Anterior cingulate cortex (tissue), 58 donors: ENCODE data around the gene PRR15.
A peak's percentile ranks its signal among the peaks of the same experiment; 100 is the strongest.

ENCODE experiments used
- DNase-seq, 58 donors: peaks; one replicate each; lab custom pipeline; 2025; lab: John Stamatoyannopoulos, UW

The PRR15 gene

DNA sequence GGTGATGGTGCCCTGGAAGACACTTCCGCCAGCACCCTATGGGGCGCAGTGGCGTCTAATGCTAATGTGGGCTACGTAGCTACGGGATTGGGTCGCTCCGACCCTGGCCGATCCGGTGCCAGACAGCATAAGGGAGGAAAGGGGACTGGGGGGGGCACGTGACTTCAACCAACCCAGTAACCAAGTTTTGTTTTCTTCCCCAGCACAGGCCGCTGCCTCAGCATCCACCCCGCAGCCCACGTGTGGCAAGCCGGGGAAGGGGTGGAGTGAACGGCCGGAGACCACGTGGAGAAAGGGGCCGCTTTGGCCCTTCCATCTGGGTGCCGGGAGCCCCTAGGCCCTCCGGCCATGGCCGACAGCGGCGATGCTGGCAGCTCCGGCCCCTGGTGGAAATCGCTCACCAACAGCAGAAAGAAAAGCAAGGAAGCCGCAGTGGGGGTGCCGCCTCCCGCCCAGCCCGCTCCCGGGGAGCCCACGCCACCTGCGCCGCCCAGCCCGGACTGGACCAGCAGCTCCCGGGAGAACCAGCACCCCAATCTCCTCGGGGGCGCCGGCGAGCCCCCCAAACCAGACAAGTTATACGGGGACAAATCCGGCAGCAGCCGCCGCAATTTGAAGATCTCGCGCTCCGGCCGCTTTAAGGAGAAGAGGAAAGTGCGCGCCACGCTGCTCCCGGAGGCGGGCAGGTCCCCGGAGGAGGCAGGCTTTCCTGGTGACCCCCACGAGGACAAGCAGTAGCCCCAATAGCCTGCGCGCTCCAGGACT lies 2.5 kb downstream of the PRR15 start:
- peak in 10 of 58 donors; percentile 7 to 49 (median 20) for DNase-seq

DNA sequence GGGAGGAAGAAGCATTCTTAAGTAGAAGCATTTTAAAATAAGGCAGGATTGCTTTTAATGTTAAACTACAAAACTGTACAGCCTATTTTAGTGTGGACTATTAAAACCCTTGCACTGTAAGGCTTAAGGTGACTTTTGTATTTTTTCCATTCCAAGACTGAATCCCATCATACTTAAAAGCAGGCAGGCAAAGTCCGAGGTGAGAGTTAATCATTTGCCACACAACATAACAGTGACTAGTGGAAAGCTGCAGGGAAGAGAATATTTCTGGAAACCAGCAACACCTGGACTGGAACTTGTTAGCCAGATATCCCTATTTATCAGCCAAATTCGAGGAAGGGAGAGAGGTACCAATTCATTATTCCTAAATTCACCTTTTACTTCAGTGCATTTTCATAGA lies 3.5 kb downstream of the PRR15 start:
- no peak for DNase-seq

DNA sequence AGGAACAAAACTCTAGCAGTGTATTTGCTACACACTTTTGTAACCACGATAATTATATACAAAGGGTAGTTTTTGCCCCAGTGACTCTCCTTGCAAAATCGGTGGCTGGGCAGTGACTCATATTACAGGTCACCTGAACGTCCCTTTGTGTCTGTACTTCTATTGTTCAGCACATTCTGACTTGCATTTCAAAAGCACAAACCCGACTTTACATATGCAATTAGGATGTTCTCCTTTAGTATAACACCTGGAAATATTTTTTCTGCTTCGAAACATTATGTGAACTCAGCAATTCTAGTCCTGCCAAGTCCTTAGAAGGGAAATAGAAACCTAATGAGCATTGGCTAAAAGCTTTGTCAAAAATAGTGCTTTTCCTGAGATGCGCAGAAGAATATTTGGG lies 6.0 kb downstream of the PRR15 start:
- DNase-seq, result no peak

DNA sequence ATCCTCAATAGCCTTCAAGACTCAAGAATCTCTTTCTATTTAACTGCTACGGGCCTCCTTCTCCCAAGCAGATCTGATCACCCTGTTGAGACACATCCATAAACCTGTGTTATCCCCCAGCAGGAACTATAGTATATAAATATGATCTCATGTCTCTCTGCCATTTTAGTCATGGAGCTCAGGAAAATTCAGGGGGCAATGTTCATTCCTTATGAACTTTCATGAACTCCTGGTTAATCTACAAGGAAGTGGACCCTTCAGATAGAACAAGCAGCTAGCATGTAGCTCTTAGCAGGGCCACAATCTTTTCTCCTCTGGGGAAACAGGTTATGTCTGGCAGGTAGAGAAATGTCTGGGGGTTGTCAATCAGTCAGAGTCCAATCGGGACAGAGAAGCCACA lies 8.9 kb downstream of the PRR15 start:
- DNase-seq, result no peak

DNA sequence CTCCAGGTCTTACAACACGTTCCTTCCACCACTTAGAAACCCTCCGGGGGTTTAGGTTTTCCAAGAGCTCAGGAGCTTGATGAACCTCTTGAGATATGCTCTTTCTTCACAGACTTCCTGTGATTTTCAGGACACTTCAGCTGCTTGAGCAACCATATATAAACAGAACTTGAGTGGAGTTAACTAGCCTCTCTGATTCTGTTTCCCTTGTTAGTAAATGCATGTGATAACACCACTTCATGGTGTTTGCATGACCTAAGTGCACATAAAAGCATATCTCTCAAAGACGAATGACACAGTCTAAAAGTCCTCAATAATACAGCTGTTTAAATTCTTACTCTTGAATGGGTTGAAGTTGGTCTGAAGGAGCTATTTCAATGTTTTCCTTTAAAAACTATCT lies 9.9 kb downstream of the PRR15 start:
- DNase-seq, result no peak

DNA sequence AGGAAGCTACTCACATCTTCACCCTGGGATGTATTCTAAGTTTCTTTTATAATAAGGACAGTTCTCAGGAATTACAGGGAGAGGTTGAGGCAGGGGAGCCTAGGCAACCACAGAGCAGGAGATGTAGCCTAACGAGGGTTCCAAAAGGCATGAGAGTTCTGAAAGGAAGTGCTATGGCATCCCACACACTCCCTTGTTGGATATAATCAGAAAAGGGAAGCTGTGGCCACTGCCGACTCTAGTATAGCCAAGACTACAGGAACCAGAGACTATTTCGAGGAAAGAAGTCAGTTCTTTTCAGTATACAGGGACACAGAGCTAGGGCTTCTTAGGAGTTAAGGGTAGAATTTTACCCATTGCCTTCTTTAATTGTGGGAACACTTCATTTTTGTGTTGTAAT lies 11.0 kb downstream of the PRR15 start:
- no peak for DNase-seq

DNA sequence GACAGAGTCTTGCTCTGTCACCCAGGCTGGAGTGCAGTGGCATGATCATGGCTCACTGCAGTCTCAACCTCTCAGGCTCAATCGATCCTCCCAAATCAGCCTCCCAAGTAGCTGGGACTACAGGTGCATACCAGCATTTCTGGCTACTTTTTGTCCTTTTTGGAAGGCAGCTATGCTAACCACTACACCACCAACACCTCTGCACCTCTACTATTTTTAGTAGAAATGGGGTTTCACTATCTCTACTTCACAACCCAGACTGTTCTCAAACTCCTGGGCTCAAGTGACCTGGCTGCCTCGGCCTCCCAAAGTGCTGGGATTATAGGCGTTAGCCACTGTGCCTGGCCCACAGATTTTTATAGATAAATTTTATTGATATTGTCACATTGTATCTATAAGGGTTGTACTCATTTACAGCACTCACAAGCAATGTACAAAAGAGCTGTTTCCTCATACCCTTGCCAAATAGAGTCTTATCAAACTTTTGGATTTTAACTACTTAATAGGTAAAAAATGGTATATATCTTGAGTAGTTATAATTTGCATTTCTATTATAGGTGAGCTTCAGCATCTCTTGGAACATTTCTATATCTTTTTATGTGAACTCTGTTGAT lies 23.7 kb downstream of the PRR15 start:
- no peak for DNase-seq

DNA sequence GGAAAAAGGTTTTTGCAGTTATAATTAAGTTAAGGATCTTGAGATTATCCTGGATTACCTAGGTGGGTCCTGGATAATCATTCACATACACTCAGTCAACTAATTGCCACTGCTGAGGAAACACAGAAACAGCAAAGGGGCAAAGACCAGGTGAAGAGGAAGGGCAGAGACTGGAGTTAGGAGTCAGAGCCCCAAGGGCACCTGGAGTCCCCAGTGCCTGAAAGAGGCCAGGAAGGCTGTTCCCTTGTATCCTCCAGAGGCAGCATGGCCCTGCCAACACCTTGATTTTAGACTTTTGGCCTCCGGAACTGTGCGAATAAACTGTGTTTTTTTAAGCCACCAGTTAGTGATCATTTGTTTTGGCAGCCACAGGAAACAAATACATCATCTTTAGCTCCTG lies 24.6 kb downstream of the PRR15 start:
- DNase-seq, result no peak

DNA sequence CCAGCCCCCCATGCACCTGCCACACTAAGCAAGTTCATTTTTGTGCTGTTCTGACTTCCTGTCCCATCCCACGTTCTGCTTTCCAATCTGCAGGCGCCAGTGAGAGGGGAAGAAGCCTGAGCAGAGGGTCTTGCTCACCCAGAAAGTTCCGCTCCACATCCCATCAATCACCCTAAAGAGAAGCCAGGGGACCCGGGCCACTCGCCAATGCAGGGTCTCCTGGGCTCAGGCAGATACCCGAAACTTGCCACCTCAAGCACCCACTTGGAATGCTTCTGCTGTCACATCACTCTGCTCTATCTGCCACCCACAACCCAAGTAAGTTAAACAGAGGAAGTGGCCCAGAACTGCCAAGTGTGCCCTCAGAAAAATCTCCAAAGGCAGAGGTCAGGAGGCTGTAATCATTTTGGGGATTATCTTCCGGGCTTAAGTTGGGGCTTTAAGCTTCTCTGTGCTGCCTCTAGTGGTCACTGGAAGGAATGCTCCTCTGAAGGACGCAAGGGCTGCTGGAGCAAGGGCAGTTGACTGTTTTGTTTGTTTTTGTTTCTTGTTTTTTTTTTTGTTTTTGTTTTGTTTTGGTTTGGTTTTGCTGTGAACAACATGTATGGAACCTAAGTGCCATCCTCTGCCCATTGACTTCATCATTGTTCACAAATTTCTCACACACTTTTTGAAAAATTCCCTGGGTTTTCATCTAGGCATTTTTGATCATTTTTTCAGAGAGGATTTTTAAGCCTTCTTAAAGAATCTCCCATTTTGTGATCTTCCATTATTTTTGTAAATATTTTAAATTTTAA lies 25.5 kb downstream of the PRR15 start:
- peak in 1 of 58 donors; percentile 6 for DNase-seq

DNA sequence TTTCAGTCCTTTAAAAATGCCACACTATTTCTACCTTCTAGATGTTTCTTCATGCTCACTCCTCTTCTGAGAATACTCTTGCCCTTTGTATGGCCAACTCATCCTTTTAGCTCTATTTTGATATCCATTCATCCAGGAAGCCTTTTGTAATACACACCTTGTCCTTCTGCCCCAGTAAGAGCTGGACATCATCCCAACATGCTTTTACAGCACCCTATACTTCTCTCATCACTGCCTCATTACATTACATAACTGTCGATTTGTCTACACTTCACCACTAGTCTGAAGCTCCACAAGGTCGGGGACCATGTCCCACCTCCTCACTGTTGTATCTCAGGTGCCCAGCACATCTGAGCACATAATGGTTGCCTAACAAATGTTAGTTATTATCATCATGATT lies 29.2 kb downstream of the PRR15 start:
- DNase-seq, result no peak

DNA sequence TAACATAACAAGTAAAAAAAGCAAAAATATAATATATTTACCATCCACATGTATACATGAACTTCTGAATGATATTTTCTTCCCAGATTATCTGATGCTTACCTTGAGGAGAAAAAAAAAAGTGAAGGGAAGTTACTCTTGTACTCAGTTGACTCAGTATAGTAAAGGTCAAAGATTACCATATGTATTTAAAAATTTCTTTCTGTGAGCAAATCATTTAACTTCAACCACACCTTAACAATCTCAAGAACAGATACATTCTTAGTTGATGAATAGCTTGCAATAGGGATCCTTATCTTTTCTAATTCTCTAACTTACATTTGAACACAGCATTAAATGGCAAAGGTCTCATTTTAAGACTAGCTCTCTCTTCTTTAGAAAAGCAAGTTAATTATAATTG lies 29.8 kb downstream of the PRR15 start:
- DNase-seq, result no peak

DNA sequence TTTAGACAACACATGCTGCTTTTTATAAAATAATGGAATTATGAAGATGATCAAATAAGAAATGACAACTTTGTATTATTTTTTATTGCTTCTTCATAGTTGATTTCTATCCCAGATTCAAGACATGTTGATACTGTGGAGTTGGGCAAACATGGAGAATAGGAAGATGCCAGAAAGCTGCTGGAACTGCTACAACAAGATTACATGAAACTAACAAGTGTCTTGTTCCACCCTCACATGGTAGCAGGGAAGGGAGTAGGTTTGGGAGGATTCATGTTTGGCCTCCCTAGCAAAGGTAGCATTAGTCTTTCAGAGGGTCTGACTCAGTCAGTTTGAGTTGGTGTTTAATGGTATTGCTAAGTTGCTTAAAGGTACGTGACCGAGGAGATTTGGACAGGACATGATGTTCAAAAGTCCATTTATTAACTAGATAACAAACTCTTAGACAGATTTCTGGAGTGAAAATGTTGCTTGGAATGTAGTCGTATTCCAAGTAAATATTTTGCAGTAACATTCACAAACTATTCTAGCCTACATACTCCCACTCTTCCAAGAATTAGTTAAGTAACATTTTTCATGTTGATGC lies 33.1 kb downstream of the PRR15 start:
- no peak for DNase-seq

DNA sequence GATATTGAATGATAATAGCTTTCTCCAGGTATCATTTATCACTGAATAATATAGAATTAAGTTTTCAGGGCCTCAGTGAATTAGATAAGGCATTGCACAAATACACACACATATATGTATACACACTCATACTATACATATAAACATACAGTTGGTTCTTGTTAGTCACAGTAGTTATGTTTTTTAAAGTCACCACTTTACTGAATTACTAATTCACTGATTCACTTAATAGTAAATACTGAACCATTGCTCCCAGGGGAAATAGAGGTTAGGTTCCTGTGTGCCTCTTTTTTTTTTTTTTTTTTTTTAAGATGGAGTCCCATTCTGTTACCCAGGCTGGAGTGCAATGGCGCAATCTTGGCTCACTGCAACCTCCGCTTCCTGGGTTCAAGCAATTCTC lies 33.6 kb downstream of the PRR15 start:
- no peak for DNase-seq

DNA sequence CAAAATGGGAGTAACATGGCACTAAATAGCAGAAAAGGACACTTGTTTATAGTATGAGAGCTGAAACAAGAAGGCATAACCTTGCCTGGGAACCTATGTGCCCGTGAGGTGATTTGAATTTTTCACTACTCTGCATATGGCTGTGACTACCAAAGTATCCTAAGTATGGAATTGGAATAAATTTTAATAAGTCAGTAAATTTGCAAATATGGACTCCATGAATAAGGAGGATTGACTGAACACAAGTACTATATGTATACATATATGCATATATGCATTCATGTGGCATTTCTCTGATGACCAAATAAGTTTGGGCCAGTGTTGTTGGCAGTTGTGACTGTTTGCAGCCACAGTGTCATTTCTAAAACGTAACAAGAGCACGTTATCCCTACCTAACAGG lies 34.5 kb downstream of the PRR15 start:
- DNase-seq, result no peak

DNA sequence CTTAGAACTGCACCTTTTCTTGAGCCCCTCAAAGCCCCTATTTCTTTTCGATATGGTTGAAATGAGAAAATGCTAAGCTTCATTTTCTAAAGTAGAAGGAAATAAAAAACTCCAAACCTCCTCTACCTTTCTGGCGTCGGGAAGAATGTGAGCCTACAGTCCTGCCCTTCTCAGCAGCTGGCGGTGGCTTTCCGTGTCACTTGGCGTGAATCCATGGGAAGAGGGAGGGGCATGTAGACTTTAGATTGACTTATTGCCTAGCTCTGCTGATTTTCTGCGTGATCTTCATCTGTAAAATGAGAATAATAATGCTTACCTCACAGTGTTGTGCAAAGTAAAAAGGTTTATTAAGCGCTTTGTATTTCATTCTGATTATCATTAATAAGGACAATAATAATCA lies 35.0 kb downstream of the PRR15 start:
- DNase-seq, result no peak

DNA sequence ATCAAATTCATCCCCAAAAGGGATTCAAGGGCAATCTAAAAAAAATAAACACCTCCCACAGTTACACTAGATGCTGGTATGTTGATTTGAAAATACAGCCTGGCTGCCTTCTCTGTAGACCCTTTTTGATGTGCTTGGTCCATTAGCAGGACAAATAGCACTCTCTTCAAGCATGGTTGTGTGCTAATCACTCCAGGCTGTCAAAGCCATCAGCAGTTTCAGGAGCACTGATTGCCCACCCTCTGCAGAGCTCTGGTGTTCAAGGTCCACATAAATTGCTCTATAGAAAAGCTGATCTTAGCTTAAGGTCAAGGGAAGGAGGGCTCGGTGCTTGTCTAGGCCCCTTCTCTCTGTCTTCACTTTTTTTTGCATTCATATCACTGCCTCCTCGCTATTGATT lies 35.4 kb downstream of the PRR15 start:
- no peak for DNase-seq

DNA sequence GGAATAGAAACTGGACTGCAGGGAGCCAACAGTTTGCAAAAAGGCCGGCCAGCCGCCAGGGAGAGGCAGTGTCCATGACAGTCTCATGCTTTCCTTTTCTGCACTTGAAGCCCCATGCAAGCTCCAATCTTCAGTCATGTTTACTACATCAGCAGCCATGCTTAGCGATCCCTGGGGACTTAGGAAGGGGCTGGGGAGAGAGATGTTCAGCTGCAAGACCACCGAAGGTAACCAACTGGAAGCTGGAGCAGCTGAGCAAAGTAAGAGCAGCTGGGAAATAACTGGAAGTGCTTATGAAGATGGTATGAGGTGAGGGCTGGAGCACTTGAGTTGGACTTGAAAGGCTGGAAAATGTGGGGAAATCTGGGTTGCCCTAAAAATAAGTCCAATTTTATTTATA lies 37.0 kb downstream of the PRR15 start:
- no peak for DNase-seq

DNA sequence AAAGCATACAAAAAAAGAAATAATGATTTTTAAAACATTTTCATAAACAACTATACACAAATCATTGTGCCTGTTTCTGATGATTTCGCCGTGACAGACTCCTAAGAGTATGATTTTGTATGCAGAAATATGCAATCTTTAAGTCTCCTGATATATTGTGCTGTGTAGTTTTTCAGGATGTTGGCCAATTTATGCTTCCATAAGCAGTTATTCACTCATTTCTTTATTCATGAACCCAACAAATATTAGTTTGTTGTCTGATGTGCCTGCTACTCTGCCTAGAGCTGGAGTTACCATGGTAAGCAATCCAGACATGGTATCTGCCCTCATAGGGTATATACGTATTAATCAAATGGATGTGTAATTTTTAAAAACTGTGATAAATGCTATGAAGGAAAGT lies 40.4 kb downstream of the PRR15 start:
- DNase-seq, result no peak

DNA sequence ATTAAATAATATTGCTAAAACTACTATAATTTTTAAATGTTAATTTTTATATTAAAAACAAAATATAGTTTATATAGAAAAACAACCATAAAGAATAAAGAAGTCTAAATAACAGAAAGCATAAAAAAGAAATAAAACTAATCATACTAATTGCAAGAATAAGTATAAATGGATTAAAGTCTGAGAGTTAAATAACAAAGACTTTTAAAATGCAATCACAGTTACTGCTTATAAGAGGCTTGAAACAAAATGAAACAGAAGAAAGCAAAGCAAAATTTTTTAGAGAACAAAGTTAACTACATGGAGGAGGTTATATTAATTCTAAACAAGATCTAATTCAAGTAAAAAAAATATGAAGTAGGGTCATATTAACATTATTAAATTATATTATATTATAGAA lies 41.1 kb downstream of the PRR15 start:
- DNase-seq, result no peak

DNA sequence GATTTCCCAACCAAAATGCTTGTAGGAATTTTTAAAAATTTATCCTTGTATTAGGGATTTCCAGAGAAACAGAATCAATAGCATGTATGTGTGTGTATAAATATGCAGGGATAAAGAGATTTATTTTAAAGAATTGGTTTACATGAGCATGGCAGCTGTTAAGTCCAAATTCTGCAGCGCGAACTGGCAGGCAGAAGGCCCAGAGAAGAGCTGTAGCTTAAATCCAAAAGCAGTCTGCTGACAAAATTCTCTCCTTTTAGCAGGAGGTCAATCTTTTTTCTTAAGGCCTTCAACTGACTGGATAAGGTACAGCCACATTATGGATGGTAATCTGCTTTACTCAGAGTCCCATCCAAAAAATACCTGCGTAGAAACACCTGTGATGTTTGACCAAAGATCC lies 42.0 kb downstream of the PRR15 start:
- peak in 1 of 58 donors; percentile 2 for DNase-seq

DNA sequence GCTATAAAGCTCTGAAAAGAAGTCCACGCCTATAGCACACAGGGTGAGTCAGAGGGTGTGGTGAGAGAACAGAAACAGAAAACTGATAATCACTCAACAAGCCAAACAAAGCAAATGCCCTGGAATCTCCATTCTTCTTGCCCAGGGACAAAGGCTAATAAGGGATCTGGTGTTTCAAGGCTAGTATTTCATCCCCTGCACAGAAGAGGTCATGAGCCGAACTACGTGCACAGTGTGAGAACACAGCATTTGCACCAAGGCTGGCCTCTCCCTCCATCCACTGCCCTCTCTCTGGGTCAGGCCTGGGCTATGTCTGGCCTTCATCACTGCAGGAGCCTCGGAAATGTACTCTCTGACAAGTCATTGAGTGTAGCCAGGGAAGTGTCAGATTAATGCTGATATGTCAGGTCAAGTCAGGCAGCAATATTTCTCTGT lies 42.7 kb downstream of the PRR15 start:
- DNase-seq, result no peak
